ENCODE measurements around the gene CYTH4. TPM values are rescaled to one million over a fixed set of nuclear protein-coding genes. Genes with fewer than 3 reads are reported as not detected.

The CYTH4 gene
- polyA plus RNA-seq, 4 donors: 1.1 to 5.4 (median 3.6) TPM

DNA sequence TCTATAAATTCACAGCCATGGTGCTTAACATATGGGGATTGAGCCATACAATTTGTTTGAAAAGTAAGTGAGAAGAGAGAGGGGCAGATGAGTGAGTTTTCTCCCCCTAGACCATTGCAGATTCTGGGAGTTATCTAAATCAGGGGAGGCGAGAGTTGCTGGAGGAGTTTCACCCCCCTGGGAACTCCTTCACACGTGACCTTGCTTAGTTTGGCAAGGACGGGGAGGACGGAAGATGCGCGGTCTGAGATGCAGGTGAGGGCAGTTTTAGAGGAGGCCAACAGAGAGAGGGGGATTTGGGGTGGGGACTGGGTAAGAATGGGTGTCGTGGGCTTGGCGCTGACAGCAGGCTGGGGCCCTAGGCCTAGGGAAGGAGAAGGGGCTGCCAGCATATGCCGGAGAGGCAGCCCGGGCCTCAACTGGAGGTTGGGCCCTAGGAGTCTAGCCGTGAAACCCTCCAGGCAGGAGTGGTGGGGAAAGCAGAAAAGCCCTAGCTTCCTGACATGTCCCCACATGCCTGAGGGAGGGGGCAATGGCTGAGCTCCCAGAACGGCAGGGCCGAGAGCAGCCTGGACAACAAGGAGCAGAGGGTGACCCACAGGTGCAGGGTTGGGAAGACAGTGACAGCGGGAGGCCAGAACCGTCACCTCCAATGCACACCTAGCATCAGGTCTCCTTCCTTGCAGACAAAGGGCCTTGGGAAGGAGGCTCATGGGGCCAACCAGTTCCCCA is 81.1 kb downstream of the CYTH4 start:
- no peak for FAIRE-seq
- Histone ChIP-seq H3K27me3 (ENCODE audit: control insufficient read depth in 3 of 3, insufficient read depth in 3 of 3, low read length in 3 of 3) (no peaks in the 10 kb centered on the region), H3K4me3 (ENCODE audit: low read depth in 1 of 3, low read length in 3 of 3) (no peak overlapping the region), H3K36me3 (ENCODE audit: control insufficient read depth in 3 of 3, insufficient read depth in 2 of 3, low read depth in 1 of 3, low read length in 3 of 3) (no peaks in the 10 kb centered on the region), H3K4me1 (ENCODE audit: control insufficient read depth in 3 of 3, insufficient read depth in 2 of 3, low read depth in 1 of 3, low read length in 2 of 3) (no peaks in the 10 kb centered on the region), H3K27ac (ENCODE audit: low read depth in 1 of 3, low read length in 2 of 3) (no peak overlapping the region), H3K9me3 (ENCODE audit: control insufficient read depth in 2 of 2, insufficient read depth in 1 of 2, low read depth in 1 of 2, low read length in 1 of 2) (no peaks in the 10 kb centered on the region)
- WGBS, 3 donors: 76 to 91% (median 83%) methylated on average over 15 of the region's 15 CpGs
- no peak for DNase-seq

Other genes starting within 250 kb of the CYTH4 start
- 10 to 100 TPM in 2 of 4 donors, 1 to 10 TPM in 2; 3.6 to 18.8 (median 10.3) TPM for gene KCTD17, start 230.8 kb upstream of the CYTH4 start, polyA plus RNA-seq
- 1 to 10 TPM in 2 of 4 donors, under 1 TPM in 2; 0.40 to 4.2 (median 1.3) TPM for gene TMPRSS6, start 172.8 kb upstream of the CYTH4 start, polyA plus RNA-seq
- 1 to 10 TPM; 1.0 to 3.5 (median 1.6) TPM for gene IL2RB, start 132.6 kb upstream of the CYTH4 start, polyA plus RNA-seq
- gene C1QTNF6, start 94.3 kb upstream of the CYTH4 start, polyA plus RNA-seq: 10 to 100 TPM in 1 of 4 donors, 1 to 10 TPM in 3; 2.4 to 20.0 (median 3.1) TPM
- under 1 TPM in 2 of 4 donors, not detected in 2; 0.09 to 0.49 TPM for gene SSTR3, start 70.0 kb upstream of the CYTH4 start, polyA plus RNA-seq
- 10 to 100 TPM; 12.1 to 41.1 (median 24.8) TPM for gene RAC2, start 38.2 kb upstream of the CYTH4 start, polyA plus RNA-seq
- gene ELFN2, start 145.0 kb downstream of the CYTH4 start, polyA plus RNA-seq: under 1 TPM in 2 of 4 donors, not detected in 2; 0.07 to 0.16 TPM
- 10 to 100 TPM in 3 of 4 donors, 1 to 10 TPM in 1; 7.3 to 21.3 (median 19.9) TPM for gene MFNG, start 203.9 kb downstream of the CYTH4 start, polyA plus RNA-seq
- gene CARD10, start 236.9 kb downstream of the CYTH4 start, polyA plus RNA-seq: 100 to 1,000 TPM in 2 of 4 donors, 10 to 100 TPM in 2; 31.5 to 129 (median 88.8) TPM